Measurements from ENCODE around the gene CSAG2. TPM values are rescaled to one million over a fixed set of nuclear protein-coding genes. Genes with fewer than 3 reads are reported as not detected.
"Not testable (repeated sequence)": the region's sequence is repeated elsewhere in the genome, so short reads cannot be mapped to it uniquely, and the experiment has no call there.

CSAG2 gene
- total RNA-seq, 1 experiment from 2014 or later, result not detected

DNA sequence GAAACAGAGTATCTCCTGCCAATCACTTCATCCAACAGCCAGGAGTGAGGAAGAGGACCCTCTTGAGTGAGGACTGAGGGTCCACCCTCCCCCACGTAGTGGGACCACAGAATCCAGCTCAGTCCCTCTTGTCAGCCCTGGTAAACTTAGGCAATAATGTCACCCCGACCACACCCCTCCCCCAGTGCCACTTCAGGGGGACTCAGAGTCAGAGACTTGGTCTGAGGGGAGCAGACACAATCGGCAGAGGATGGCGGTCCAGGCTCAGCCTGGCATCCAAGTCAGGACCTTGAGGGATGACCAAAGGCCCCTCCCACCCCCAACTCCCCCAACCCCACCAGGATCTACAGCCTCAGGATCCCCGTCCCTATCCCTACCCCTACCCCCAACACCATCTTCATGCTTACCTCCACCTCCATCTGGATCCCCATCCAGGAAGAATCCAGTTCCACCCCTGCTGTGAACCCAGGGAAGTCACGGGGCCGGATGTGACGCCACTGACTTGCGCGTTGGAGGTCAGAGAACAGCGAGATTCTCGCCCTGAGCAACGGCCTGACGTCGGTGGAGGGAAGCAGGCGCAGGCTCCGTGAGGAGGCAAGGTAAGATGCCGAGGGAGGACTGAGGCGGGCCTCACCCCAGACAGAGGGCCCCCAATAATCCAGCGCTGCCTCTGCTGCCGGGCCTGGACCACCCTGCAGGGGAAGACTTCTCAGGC is 24.3 kb upstream of the CSAG2 start, which contains the start of the genes CSAG1 and MAGEA12:
CSAG1 (minus strand) TSS at position 461 of the 715 bp plus-strand sequence. CDS start 1,261 bp downstream, outside the sequence.
MAGEA12 (plus strand) TSS at position 497 of the 715 bp plus-strand sequence. CDS start 2,405 bp downstream, outside the sequence.
- Histone ChIP-seq H3K27ac (ENCODE audit: low read depth, low read length, poor library complexity, severe bottlenecking) (no peak within 1 kb of the TSS), H3K4me3 (ENCODE audit: low read depth, low read length, poor library complexity, severe bottlenecking) (no peak within 1 kb of the TSS), H3K4me1 (ENCODE audit: insufficient read depth, low read length, poor library complexity, severe bottlenecking) (no peaks in the 10 kb centered on the region), H3K27me3 (replicated peaks; ENCODE audit: insufficient read depth, low read depth, low read length, poor library complexity) (peaks cover 11% of the 10 kb centered on the region), H3K36me3 (ENCODE audit: insufficient read depth, low read length, poor library complexity, severe bottlenecking) (no peaks in the 10 kb centered on the region), H3K9me3 (ENCODE audit: low read depth, low read length, poor library complexity, severe bottlenecking) (no peaks in the 10 kb centered on the region)
- intact Hi-C loops (cut with micrococcal nuclease; ENCODE audit: unreplicated experiment), result no loop called here
- no peak for TF ChIP-seq EZH2 (IDR thresholded peaks at IDR 0.05; ENCODE audit: borderline replicate concordance, low read depth, low read length, poor library complexity, severe bottlenecking)
- TF ChIP-seq, protein P1, sequence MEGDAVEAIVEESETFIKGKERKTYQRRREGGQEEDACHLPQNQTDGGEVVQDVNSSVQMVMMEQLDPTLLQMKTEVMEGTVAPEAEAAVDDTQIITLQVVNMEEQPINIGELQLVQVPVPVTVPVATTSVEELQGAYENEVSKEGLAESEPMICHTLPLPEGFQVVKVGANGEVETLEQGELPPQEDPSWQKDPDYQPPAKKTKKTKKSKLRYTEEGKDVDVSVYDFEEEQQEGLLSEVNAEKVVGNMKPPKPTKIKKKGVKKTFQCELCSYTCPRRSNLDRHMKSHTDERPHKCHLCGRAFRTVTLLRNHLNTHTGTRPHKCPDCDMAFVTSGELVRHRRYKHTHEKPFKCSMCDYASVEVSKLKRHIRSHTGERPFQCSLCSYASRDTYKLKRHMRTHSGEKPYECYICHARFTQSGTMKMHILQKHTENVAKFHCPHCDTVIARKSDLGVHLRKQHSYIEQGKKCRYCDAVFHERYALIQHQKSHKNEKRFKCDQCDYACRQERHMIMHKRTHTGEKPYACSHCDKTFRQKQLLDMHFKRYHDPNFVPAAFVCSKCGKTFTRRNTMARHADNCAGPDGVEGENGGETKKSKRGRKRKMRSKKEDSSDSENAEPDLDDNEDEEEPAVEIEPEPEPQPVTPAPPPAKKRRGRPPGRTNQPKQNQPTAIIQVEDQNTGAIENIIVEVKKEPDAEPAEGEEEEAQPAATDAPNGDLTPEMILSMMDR (conservative IDR thresholded peaks at IDR 0.05; ENCODE audit: low read depth, low read length), result no peak
- no peak for DNase-seq (ENCODE audit: low spot score)
- CTCF ChIA-PET, result no interaction called here
- POLR2A ChIA-PET (ENCODE audit: low non-redundant PET), result no interaction called here
- BruUV-seq (replicated peaks), result no TSS peak

DNA sequence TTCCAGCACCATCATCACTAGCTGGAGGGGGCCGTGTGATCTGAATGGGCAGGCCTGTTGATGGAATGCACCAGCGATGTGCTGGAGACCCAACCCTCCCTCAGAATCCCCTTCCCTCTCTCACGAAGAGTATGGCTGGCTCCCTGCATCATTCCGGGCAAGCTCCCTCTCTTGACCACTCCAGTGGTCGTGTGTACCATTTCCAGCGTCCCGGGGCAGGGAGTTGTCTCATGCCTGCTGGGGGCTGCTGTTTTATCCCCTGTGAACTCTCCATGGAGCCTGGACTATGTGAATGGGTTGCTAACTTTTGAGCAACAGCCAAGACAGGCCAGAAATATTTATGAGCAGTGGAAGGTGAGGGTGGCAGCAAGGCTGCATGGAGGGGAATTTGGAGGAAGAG is 16.3 kb upstream of the CSAG2 start:
- TF ChIP-seq EZH2 (IDR thresholded peaks at IDR 0.05; ENCODE audit: borderline replicate concordance, low read depth, low read length, poor library complexity, severe bottlenecking), result no peak
- TF ChIP-seq, protein P1 (conservative IDR thresholded peaks at IDR 0.05; ENCODE audit: low read depth, low read length), result no peak
- POLR2A ChIA-PET (ENCODE audit: low non-redundant PET), result no interaction called here
- BruUV-seq (replicated peaks), result no TSS peak
- no peaks in the 10 kb centered on the region for H3K27me3 ChIP-seq (replicated peaks; ENCODE audit: insufficient read depth, low read depth, low read length, poor library complexity)
- DNase-seq (ENCODE audit: low spot score), result no peak
- no peaks in the 10 kb centered on the region for H3K4me1 ChIP-seq (ENCODE audit: insufficient read depth, low read length, poor library complexity, severe bottlenecking)
- no peaks in the 10 kb centered on the region for H3K36me3 ChIP-seq (ENCODE audit: insufficient read depth, low read length, poor library complexity, severe bottlenecking)
- CTCF ChIA-PET, result no interaction called here
- intact Hi-C loops (cut with micrococcal nuclease; ENCODE audit: unreplicated experiment), result no loop called here
- no peaks in the 10 kb centered on the region for H3K9me3 ChIP-seq (ENCODE audit: low read depth, low read length, poor library complexity, severe bottlenecking)
- no peak overlapping the region for H3K27ac ChIP-seq (ENCODE audit: low read depth, low read length, poor library complexity, severe bottlenecking)
- H3K4me3 ChIP-seq (ENCODE audit: low read depth, low read length, poor library complexity, severe bottlenecking), result no peak overlapping the region

GRCh38 chrX:152713815-152714787 is 5.0 kb upstream of the CSAG2 start, which contains the start of gene MAGEA2B:
MAGEA2B (plus strand) TSS chrX:152714628; CDS start chrX:152717107, 2,479 bp downstream.
- H3K4me1 ChIP-seq (ENCODE audit: insufficient read depth, low read length, poor library complexity, severe bottlenecking); POLR2A ChIA-PET (ENCODE audit: low non-redundant PET); H3K27me3 ChIP-seq (replicated peaks; ENCODE audit: insufficient read depth, low read depth, low read length, poor library complexity); intact Hi-C loops (cut with micrococcal nuclease; ENCODE audit: unreplicated experiment); H3K36me3 ChIP-seq (ENCODE audit: insufficient read depth, low read length, poor library complexity, severe bottlenecking); BruUV-seq (replicated peaks); CTCF ChIA-PET; H3K9me3 ChIP-seq (ENCODE audit: low read depth, low read length, poor library complexity, severe bottlenecking); H3K27ac ChIP-seq (ENCODE audit: low read depth, low read length, poor library complexity, severe bottlenecking); DNase-seq (ENCODE audit: low spot score); H3K4me3 ChIP-seq (ENCODE audit: low read depth, low read length, poor library complexity, severe bottlenecking): not testable (repeated sequence)

DNA sequence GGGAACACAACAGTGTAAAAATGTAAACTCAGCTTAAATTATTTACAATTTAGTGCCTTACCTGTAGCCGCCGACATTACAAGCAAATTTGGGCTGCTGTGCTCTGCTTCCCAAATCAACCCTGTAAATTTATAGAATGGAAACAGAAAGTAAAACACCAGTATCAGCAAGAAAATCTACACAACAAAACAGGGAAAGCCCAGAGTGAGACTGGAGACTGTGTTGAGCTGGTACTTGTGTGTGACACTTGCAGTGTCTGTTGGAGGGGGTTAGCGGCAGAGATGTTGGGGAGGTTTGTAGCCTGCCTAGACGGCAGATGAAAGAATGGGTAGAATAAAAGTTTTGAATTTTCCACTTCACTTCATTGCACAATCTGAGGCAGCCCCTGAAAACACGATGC is 4.1 kb upstream of the CSAG2 start:
- intact Hi-C loops (cut with micrococcal nuclease; ENCODE audit: unreplicated experiment); H3K4me3 ChIP-seq (ENCODE audit: low read depth, low read length, poor library complexity, severe bottlenecking); DNase-seq (ENCODE audit: low spot score); BruUV-seq (replicated peaks); H3K27me3 ChIP-seq (replicated peaks; ENCODE audit: insufficient read depth, low read depth, low read length, poor library complexity); H3K4me1 ChIP-seq (ENCODE audit: insufficient read depth, low read length, poor library complexity, severe bottlenecking); H3K36me3 ChIP-seq (ENCODE audit: insufficient read depth, low read length, poor library complexity, severe bottlenecking); CTCF ChIA-PET; H3K9me3 ChIP-seq (ENCODE audit: low read depth, low read length, poor library complexity, severe bottlenecking); H3K27ac ChIP-seq (ENCODE audit: low read depth, low read length, poor library complexity, severe bottlenecking); POLR2A ChIA-PET (ENCODE audit: low non-redundant PET): not testable (repeated sequence)

- CTCF ChIA-PET; H3K4me1 ChIP-seq (ENCODE audit: insufficient read depth, low read length, poor library complexity, severe bottlenecking); intact Hi-C loops (cut with micrococcal nuclease; ENCODE audit: unreplicated experiment); H3K4me3 ChIP-seq (ENCODE audit: low read depth, low read length, poor library complexity, severe bottlenecking); H3K36me3 ChIP-seq (ENCODE audit: insufficient read depth, low read length, poor library complexity, severe bottlenecking); BruUV-seq (replicated peaks); H3K27ac ChIP-seq (ENCODE audit: low read depth, low read length, poor library complexity, severe bottlenecking); POLR2A ChIA-PET (ENCODE audit: low non-redundant PET); H3K9me3 ChIP-seq (ENCODE audit: low read depth, low read length, poor library complexity, severe bottlenecking); H3K27me3 ChIP-seq (replicated peaks; ENCODE audit: insufficient read depth, low read depth, low read length, poor library complexity); DNase-seq (ENCODE audit: low spot score): not testable (repeated sequence)
These were observed 2.6 kb downstream of the CSAG2 start for GRCh38 chrX:152706500-152706899.
